HepG2 (cell line): Measurements from ENCODE around the gene RAP1GAP2. TPM values are rescaled to one million over a fixed set of nuclear protein-coding genes. Genes with fewer than 3 reads are reported as not detected.
A peak's percentile ranks its signal among the peaks of the same experiment; 100 is the strongest.

Experiments used
- BCL3 ChIP-seq: sonication (generic); formaldehyde crosslinking; IDR thresholded peaks from 2 replicates; pipeline ENCODE4 v1.5.1; 2020; ENCODE audit warnings: mild to moderate bottlenecking, missing genetic modification reagents, moderate library complexity
- DBP ChIP-seq: sonication (generic); formaldehyde crosslinking; IDR thresholded peaks from 2 replicates; pipeline ENCODE4 v1.4.0; 2020; ENCODE audit warnings: missing genetic modification reagents; ENCODE audit errors: not compliant biosample characterization
- ELK4 ChIP-seq: sonication (generic); formaldehyde crosslinking; IDR thresholded peaks from 2 replicates; pipeline ENCODE4 v1.9.0; 2021; ENCODE audit warnings: missing genetic modification reagents, borderline replicate concordance
- GATA4 ChIP-seq: sonication (generic); IDR thresholded peaks from 2 replicates; pipeline ENCODE4 v1.6.1; 2016; ENCODE audit warnings: antibody characterized with exemption, low read depth, borderline replicate concordance
- HNRNPUL1 ChIP-seq: fragments of 200-400 bp; formaldehyde crosslinking; IDR thresholded peaks from 2 replicates; pipeline ENCODE4 v1.6.1; 2017; ENCODE audit warnings: low read depth, mild to moderate bottlenecking, low read length, moderate library complexity
- MEF2D ChIP-seq: sonication (generic); formaldehyde crosslinking; IDR thresholded peaks from 2 replicates; pipeline ENCODE4 v1.5.1; 2020; ENCODE audit warnings: mild to moderate bottlenecking, missing genetic modification reagents
- MEIS2 ChIP-seq: sonication (generic); formaldehyde crosslinking; IDR thresholded peaks from 2 replicates; pipeline ENCODE4 v1.9.0; 2021; ENCODE audit warnings: mild to moderate bottlenecking, missing genetic modification reagents
- PCBP2 ChIP-seq: fragments of 200-400 bp; formaldehyde crosslinking; optimal IDR thresholded peaks from 2 replicates; pipeline ENCODE3; 2018; ENCODE audit warnings: low read length, low read depth; ENCODE audit not compliant: poor library complexity, severe bottlenecking
- PPARG ChIP-seq: conservative IDR thresholded peaks from 2 replicates; pipeline ENCODE4 v1.6.1; 2016; ENCODE audit warnings: missing biosample characterization, missing genetic modification reagents
- TBL1XR1 ChIP-seq: fragments of 150-350 bp; IDR thresholded peaks from 2 replicates; pipeline ENCODE4 v1.6.1; 2014; ENCODE audit warnings: borderline replicate concordance, low read length; ENCODE audit not compliant: partially characterized antibody
- USF2 ChIP-seq, 2 experiments: sonication (generic) in 1 of 2; formaldehyde crosslinking in 1 of 2; IDR thresholded peaks; 2 replicates each; pipeline versions ENCODE4 v1.5.1 to v1.6.1; 2011 to 2020; ENCODE audit warnings: borderline replicate concordance in 1 of 2, low read depth in 1 of 2, low read length in 1 of 2, mild to moderate bottlenecking in 1 of 2, missing genetic modification reagents in 1 of 2, moderate library complexity in 1 of 2
- ZFP82 ChIP-seq: sonication (generic); formaldehyde crosslinking; IDR thresholded peaks from 2 replicates; pipeline ENCODE4 v1.5.1; 2020; ENCODE audit warnings: mild to moderate bottlenecking, missing genetic modification reagents, borderline replicate concordance
- ZNF337 ChIP-seq: sonication (generic); formaldehyde crosslinking; IDR thresholded peaks from 2 replicates; pipeline ENCODE4 v1.5.1; 2020; ENCODE audit warnings: missing genetic modification reagents, low read depth, mild to moderate bottlenecking, borderline replicate concordance
- ZNF367 ChIP-seq: sonication (generic); formaldehyde crosslinking; IDR thresholded peaks from 2 replicates; pipeline ENCODE4 v1.4.0; 2020; ENCODE audit warnings: missing genetic modification reagents, borderline replicate concordance
- ZNF513 ChIP-seq: sonication (generic); formaldehyde crosslinking; conservative IDR thresholded peaks from 2 replicates; pipeline ENCODE4 v1.5.0; 2020; ENCODE audit warnings: missing genetic modification reagents
- ZNF577 ChIP-seq: sonication (generic); formaldehyde crosslinking; IDR thresholded peaks from 2 replicates; pipeline ENCODE4 v1.4.0; 2020; ENCODE audit warnings: mild to moderate bottlenecking, low read depth, missing genetic modification reagents, borderline replicate concordance
- ZNF597 ChIP-seq: sonication (generic); formaldehyde crosslinking; IDR thresholded peaks from 2 replicates; pipeline ENCODE4 v1.5.0; 2020; ENCODE audit warnings: missing genetic modification reagents
- ZNF678 ChIP-seq: sonication (generic); formaldehyde crosslinking; IDR thresholded peaks from 2 replicates; pipeline ENCODE4 v1.4.0; 2020; ENCODE audit warnings: mild to moderate bottlenecking, missing genetic modification reagents
- ZSCAN12 ChIP-seq: sonication (generic); formaldehyde crosslinking; IDR thresholded peaks from 2 replicates; pipeline ENCODE4 v1.9.0; 2021; ENCODE audit warnings: mild to moderate bottlenecking, missing genetic modification reagents
- polyA plus RNA-seq, 8 experiments: library from polyadenylated mRNA; depleted of rRNA in 3 of 8; stranded (reverse) in 7 of 8; unstranded in 1 of 8; fragments of >200 nt; fragmentation: Illumina TruSeq in 4 of 8; extraction: Trizol in 4 of 8; gene quantifications; 2 replicates each; pipeline versions ENCODE4 v1.2.1 to v1.2.3, GENCODE V29; 2011 to 2016; ENCODE audit warnings: low read depth in 4 of 8, missing spikeins in 1 of 8, mixed read lengths in 1 of 8; ENCODE audit not compliant: insufficient read depth in 1 of 8
- total RNA-seq, 5 experiments: library from RNA; depleted of rRNA; stranded (reverse); fragments of >200 nt; fragmentation: Illumina TruSeq; extraction: Trizol; gene quantifications; 2 replicates each; pipeline ENCODE4 v1.2.3, GENCODE V29; 2016; ENCODE audit warnings: low read depth in 1 of 5

Gene RAP1GAP2
- total and polyA plus RNA-seq, 2 of the 13 experiments (the other 11 are each of a cell fraction or from before 2014, with no cell fraction given): 10.9 to 12.0 TPM

GRCh38 chr17:2749784-2750181 is 46.5 kb upstream of the RAP1GAP2 start (continued):
- peak; percentile 99 for TF ChIP-seq DBP
- peak; percentile 89; the same call in 1 of the 2 replicates for TF ChIP-seq ZNF337 (CRISPR knock-in tag)
- peak; percentile 71; the same call in 1 of the 2 replicates for TF ChIP-seq ELK4 (CRISPR knock-in tag)
- no peak for TF ChIP-seq GATA4
- peak; percentile 98 for TF ChIP-seq MEIS2 (CRISPR knock-in tag)
- no peak for TF ChIP-seq HNRNPUL1
- TF ChIP-seq ZNF367 (CRISPR knock-in tag): peak; percentile 96; the same call in 1 of the 2 replicates
- TF ChIP-seq ZNF577 (CRISPR knock-in tag): peak; percentile 52; the same call in 1 of the 2 replicates
- peak; percentile 92 for TF ChIP-seq ZFP82 (CRISPR knock-in tag)
- TF ChIP-seq PPARG: peak; percentile 77
- TF ChIP-seq ZSCAN12: peak; percentile 99
- TF ChIP-seq MEF2D (CRISPR knock-in tag): peak; percentile 48; the same call in 1 of the 2 replicates
- TF ChIP-seq TBL1XR1: no peak
- no peak for TF ChIP-seq ZNF513 (CRISPR knock-in tag)
- TF ChIP-seq BCL3 (CRISPR knock-in tag): peak; percentile 91
- TF ChIP-seq PCBP2: no peak
- no peak for TF ChIP-seq ZNF597
- TF ChIP-seq USF2 (IDR thresholded peaks at IDR 0.05; ENCODE audit: low read depth, low read length): no peak
- no peak for TF ChIP-seq USF2 (CRISPR knock-in tag; IDR thresholded peaks at IDR 0.05; ENCODE audit: borderline replicate concordance)
- 0 out of 2 replicates have a peak, but pooled peaks have one; percentile 71 for TF ChIP-seq ZNF678
